Measurements from ENCODE around the gene PCSK1N.
"Not testable (repeated sequence)": the region's sequence is repeated elsewhere in the genome, so short reads cannot be mapped to it uniquely, and the experiment has no call there.

Gene PCSK1N

GRCh38 chrX:48819394-48819793 lies 16.0 kb downstream of the PCSK1N start:
- not testable (repeated sequence) for DNase-seq

- no peak for DNase-seq
These were observed 16.5 kb downstream of the PCSK1N start for GRCh38 chrX:48818866-48819265.

- DNase-seq = no peak
These were observed 17.3 kb downstream of the PCSK1N start for GRCh38 chrX:48818098-48818497.

GRCh38 chrX:48816014-48816810 lies 19.2 kb downstream of the PCSK1N start:
- no peak for DNase-seq

GRCh38 chrX:48815266-48815665 lies 20.1 kb downstream of the PCSK1N start:
- DNase-seq = no peak

- no peak for DNase-seq
These were observed 20.7 kb downstream of the PCSK1N start for GRCh38 chrX:48814722-48815121.

- DNase-seq = no peak
These were observed 21.8 kb downstream of the PCSK1N start for GRCh38 chrX:48813644-48814043.

GRCh38 chrX:48806081-48806480 lies 29.3 kb downstream of the PCSK1N start:
- no peak for DNase-seq

GRCh38 chrX:48802905-48803200 lies 32.6 kb downstream of the PCSK1N start:
- no peak for DNase-seq

GRCh38 chrX:48802089-48802904 lies 33.1 kb downstream of the PCSK1N start:
- DNase-seq = peak; percentile 45

- DNase-seq = peak; percentile 89
These were observed 33.9 kb downstream of the PCSK1N start, which contains the start of gene HDAC6 for GRCh38 chrX:48801280-48802088. Gene HDAC6 (plus strand): TSS chrX:48802067. CDS start chrX:48802693, 626 bp downstream.

GRCh38 chrX:48800574-48801279 lies 34.7 kb downstream of the PCSK1N start:
- DNase-seq = no peak

GRCh38 chrX:48798318-48798717 lies 37.1 kb downstream of the PCSK1N start:
- DNase-seq = no peak

- DNase-seq = no peak
These were observed 40.4 kb downstream of the PCSK1N start for GRCh38 chrX:48794911-48795515.

- no peak for DNase-seq
These were observed 41.0 kb downstream of the PCSK1N start for GRCh38 chrX:48794340-48794910.

GRCh38 chrX:48793935-48794334 lies 41.5 kb downstream of the PCSK1N start:
- DNase-seq = no peak

GRCh38 chrX:48792219-48792618 lies 43.2 kb downstream of the PCSK1N start:
- no peak for DNase-seq

- no peak for DNase-seq
These were observed 44.2 kb downstream of the PCSK1N start for GRCh38 chrX:48791063-48791820.

GRCh38 chrX:48790477-48790876 lies 44.9 kb downstream of the PCSK1N start:
- DNase-seq = no peak

GRCh38 chrX:48789366-48790220 lies 45.8 kb downstream of the PCSK1N start:
- no peak for DNase-seq

Data from effector CD8-positive, alpha-beta T cell (primary cell).